GM23248 (cell line): ENCODE measurements around the gene PTTG2. TPM values are rescaled to one million over a fixed set of nuclear protein-coding genes. Genes with fewer than 3 reads are reported as not detected.

Experiments
- DNase-seq: peaks from one replicate; pipeline ENCODE4 v3.0.0-alpha.2; 2015
- H2AFZ ChIP-seq: fragments of 200-600 bp; sonication (generic); 2 replicates; pipeline ENCODE4 v1.6.1; 2016; ENCODE audit warnings: antibody characterized with exemption
- H3F3A ChIP-seq: fragments of 200-600 bp; sonication (generic); 2 replicates; pipeline ENCODE4 v1.6.1; 2016; ENCODE audit warnings: mild to moderate bottlenecking, antibody characterized with exemption, mixed run types; ENCODE audit not compliant: insufficient read depth
- H3K27ac ChIP-seq: fragments of 200-600 bp; sonication (generic); 2 replicates; pipeline ENCODE4 v1.5.1; 2016; ENCODE audit warnings: mild to moderate bottlenecking
- H3K27me3 ChIP-seq: fragments of 200-600 bp; sonication (generic); replicated peaks from 2 replicates; pipeline ENCODE4 v1.6.1; 2016; ENCODE audit warnings: mild to moderate bottlenecking; ENCODE audit not compliant: insufficient read depth
- H3K36me3 ChIP-seq: fragments of 200-600 bp; sonication (generic); 2 replicates; pipeline ENCODE4 v1.6.1; 2016; ENCODE audit warnings: low read depth, mild to moderate bottlenecking
- H3K4me1 ChIP-seq: fragments of 200-600 bp; sonication (generic); 2 replicates; pipeline ENCODE4 v1.6.1; 2016; ENCODE audit warnings: mild to moderate bottlenecking; ENCODE audit not compliant: insufficient read depth
- H3K4me2 ChIP-seq: fragments of 200-600 bp; sonication (generic); one replicate; pipeline ENCODE4 v1.6.1; 2016; ENCODE audit warnings: mild to moderate bottlenecking; ENCODE audit not compliant: unreplicated experiment
- H3K4me3 ChIP-seq: fragments of 200-600 bp; sonication (generic); 2 replicates; pipeline ENCODE4 v1.5.1; 2016; ENCODE audit warnings: mild to moderate bottlenecking
- H3K79me2 ChIP-seq: fragments of 200-600 bp; sonication (generic); 2 replicates; pipeline ENCODE4 v1.6.1; 2016; ENCODE audit warnings: mild to moderate bottlenecking; ENCODE audit not compliant: insufficient read depth
- H3K9ac ChIP-seq: fragments of 200-600 bp; sonication (generic); 2 replicates; pipeline ENCODE4 v1.6.1; 2016; ENCODE audit warnings: mild to moderate bottlenecking
- H3K9me2 ChIP-seq: fragments of 200-600 bp; sonication (generic); 2 replicates; pipeline ENCODE4 v1.6.1; 2016; ENCODE audit warnings: mixed run types, mild to moderate bottlenecking, moderate library complexity; ENCODE audit not compliant: insufficient read depth
- H3K9me3 ChIP-seq: fragments of 200-600 bp; sonication (generic); one replicate; pipeline ENCODE4 v1.6.1; 2017; ENCODE audit warnings: low read depth
- H4K20me1 ChIP-seq: fragments of 200-600 bp; sonication (generic); 2 replicates; pipeline ENCODE4 v1.6.0; 2016; ENCODE audit not compliant: insufficient read depth
- EZH2 ChIP-seq: fragments of 200-600 bp; sonication (generic); IDR thresholded peaks from 2 replicates; pipeline ENCODE4 v1.6.1; 2018; ENCODE audit warnings: antibody characterized with exemption, mild to moderate bottlenecking; ENCODE audit not compliant: insufficient read depth, poor library complexity, severe bottlenecking
- EZH2phosphoT487 ChIP-seq: fragments of 200-600 bp; sonication (generic); IDR thresholded peaks from 2 replicates; pipeline ENCODE4 v1.6.1; 2018; ENCODE audit warnings: antibody characterized with exemption, moderate library complexity, mild to moderate bottlenecking, low read depth; ENCODE audit not compliant: insufficient read depth
- WGBS, 2 experiments: methylation state at CpG; one replicate each; pipeline ENCODE4 v1.1.6; 2015 to 2017; ENCODE audit warnings: low lambda C conversion rate in 2 of 2, low coverage in 1 of 2; ENCODE audit errors: missing lambda C conversion rate in 2 of 2; 5-methylcytosine and 5-hydroxymethylcytosine counted together
- in situ Hi-C: fragments of 300-500 bp; cut with MboI; formaldehyde crosslinking; loops from 2 replicates; pipeline ENCODE4 v1.15.0; 2020
- polyA plus RNA-seq: library from polyadenylated mRNA; unstranded; fragments of >200 nt; fragmentation: Nextera tagmentation; extraction: Ambion mirVana; gene quantifications from 2 replicates; pipeline ENCODE4 v1.2.1, GENCODE V29; 2016
- total RNA-seq: library from RNA; depleted of rRNA; stranded (reverse); fragments of >200 nt; shearing (Covaris generic); gene quantifications from 2 replicates; pipeline ENCODE4 v1.2.3, GENCODE V29; 2014

The PTTG2 gene
- total and polyA plus RNA-seq, 2 experiments from 2014 or later = not detected

GRCh38 chr4:37953156-37953555 is 7.0 kb upstream of the PTTG2 start:
- no peaks in the 10 kb centered on the region for H3K9me2 ChIP-seq
- H3K4me2 ChIP-seq = no peak overlapping the region
- no peaks in the 10 kb centered on the region for H3K4me1 ChIP-seq
- in situ Hi-C loops = no loop called here
- H3K27me3 ChIP-seq = 0 out of 2 replicates have a peak, but pooled peaks cover 3% of the 10 kb centered on the region
- H3F3A ChIP-seq = no peaks in the 10 kb centered on the region
- 0 to 3% methylated on average over 1 of the region's 1 CpG for WGBS, 2 experiments
- TF ChIP-seq EZH2phosphoT487 (no peak), EZH2 (no peak)
- no peak overlapping the region for H2AFZ ChIP-seq
- no peak overlapping the region for H3K9ac ChIP-seq
- no peak overlapping the region for H3K4me3 ChIP-seq
- no peaks in the 10 kb centered on the region for H3K79me2 ChIP-seq
- DNase-seq = no peak
- H3K36me3 ChIP-seq = no peaks in the 10 kb centered on the region
- H3K9me3 ChIP-seq = no peaks in the 10 kb centered on the region
- H4K20me1 ChIP-seq = no peaks in the 10 kb centered on the region
- H3K27ac ChIP-seq = no peak overlapping the region

DNA sequence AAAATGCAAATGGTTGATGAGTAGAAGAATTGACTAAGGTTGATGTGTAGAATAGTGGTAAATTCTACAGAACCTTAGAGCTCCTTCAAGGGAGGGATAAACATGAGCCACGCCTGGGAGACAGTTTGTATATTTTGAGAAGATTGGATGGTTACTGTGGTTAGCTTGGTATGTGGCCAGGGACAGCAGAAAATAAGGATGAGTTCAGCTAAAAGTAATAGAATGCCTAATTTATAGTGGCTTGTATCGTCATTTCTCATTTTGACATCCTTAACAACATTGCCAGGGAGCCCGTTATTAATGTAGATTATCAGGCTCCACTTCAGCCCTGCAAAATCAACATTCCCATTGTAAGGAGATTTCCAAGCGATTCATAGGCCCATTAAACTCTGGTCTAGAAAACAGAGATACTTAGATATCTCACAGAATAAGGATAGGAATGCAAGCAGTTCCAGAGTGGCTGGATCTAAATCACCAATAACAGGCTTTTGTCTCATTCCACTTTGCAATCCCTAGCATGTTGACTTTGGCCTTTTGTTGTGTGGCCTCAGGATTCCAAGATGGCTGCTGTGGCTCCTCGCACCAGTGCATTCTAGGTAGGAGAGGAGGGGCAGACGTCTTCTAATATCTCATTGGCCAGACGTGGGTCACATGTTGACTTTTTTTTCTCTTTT is 6.4 kb upstream of the PTTG2 start:
- no peak overlapping the region for H3K4me3 ChIP-seq
- H2AFZ ChIP-seq = no peak overlapping the region
- no peak overlapping the region for H3K9ac ChIP-seq
- H3K4me2 ChIP-seq = no peak overlapping the region
- TF ChIP-seq EZH2phosphoT487 = no peak
- TF ChIP-seq EZH2 = no peak
- H3K27me3 ChIP-seq = 0 out of 2 replicates have a peak, but pooled peaks cover 3% of the 10 kb centered on the region
- H3K4me1 ChIP-seq = no peaks in the 10 kb centered on the region
- H3F3A ChIP-seq = no peaks in the 10 kb centered on the region
- no peak for DNase-seq
- no peaks in the 10 kb centered on the region for H3K79me2 ChIP-seq
- no peaks in the 10 kb centered on the region for H3K9me3 ChIP-seq
- in situ Hi-C loops = no loop called here
- H4K20me1 ChIP-seq = no peaks in the 10 kb centered on the region
- H3K36me3 ChIP-seq = no peaks in the 10 kb centered on the region
- no peak overlapping the region for H3K27ac ChIP-seq
- H3K9me2 ChIP-seq = no peaks in the 10 kb centered on the region
- WGBS, 2 experiments = 48 to 52% methylated on average over 7 of the region's 7 CpGs

- no peak for TF ChIP-seq EZH2phosphoT487
- no peak for TF ChIP-seq EZH2
- Histone ChIP-seq H3K9ac (no peak overlapping the region), H3K9me3 (no peaks in the 10 kb centered on the region), H3K27ac (no peak overlapping the region), H3K79me2 (no peaks in the 10 kb centered on the region), H3K4me2 (no peak overlapping the region), H4K20me1 (no peaks in the 10 kb centered on the region), H3K36me3 (no peaks in the 10 kb centered on the region), H3K4me1 (no peaks in the 10 kb centered on the region), H3K27me3 (0 out of 2 replicates have a peak, but pooled peaks cover 18% of the 10 kb centered on the region), H3K9me2 (no peaks in the 10 kb centered on the region), H3K4me3 (no peak overlapping the region), H2AFZ (no peak overlapping the region), H3F3A (no peaks in the 10 kb centered on the region)
- WGBS, 2 experiments = 24 to 31% methylated on average over 4 of the region's 4 CpGs
- in situ Hi-C loops = no loop called here
- DNase-seq = no peak
Observed at GRCh38 chr4:37956941-37957340, 3.3 kb upstream of the PTTG2 start.

GRCh38 chr4:37958932-37959331 is 1.3 kb upstream of the PTTG2 start:
- H3K27me3 ChIP-seq = 0 out of 2 replicates have a peak, but pooled peaks cover 18% of the 10 kb centered on the region
- H3K9me3 ChIP-seq = no peaks in the 10 kb centered on the region
- no peaks in the 10 kb centered on the region for H3K79me2 ChIP-seq
- H2AFZ ChIP-seq = no peak overlapping the region
- H4K20me1 ChIP-seq = no peaks in the 10 kb centered on the region
- H3F3A ChIP-seq = no peaks in the 10 kb centered on the region
- WGBS, 2 experiments = 40 to 43% methylated on average over 6 of the region's 6 CpGs
- H3K9me2 ChIP-seq = no peaks in the 10 kb centered on the region
- H3K27ac ChIP-seq = no peak overlapping the region
- no peaks in the 10 kb centered on the region for H3K36me3 ChIP-seq
- H3K4me1 ChIP-seq = no peaks in the 10 kb centered on the region
- no peak for TF ChIP-seq EZH2
- no peak for TF ChIP-seq EZH2phosphoT487
- no peak overlapping the region for H3K4me3 ChIP-seq
- no peak overlapping the region for H3K4me2 ChIP-seq
- no peak for DNase-seq
- in situ Hi-C loops = no loop called here
- H3K9ac ChIP-seq = no peak overlapping the region
